Pulmonary artery endothelial cell (primary cell): ENCODE results near the gene HELT. TPM values are rescaled to one million over a fixed set of nuclear protein-coding genes. Genes with fewer than 3 reads are reported as not detected.
"Not testable (repeated sequence)": the region's sequence is repeated elsewhere in the genome, so short reads cannot be mapped to it uniquely, and the experiment has no call there.

Source experiments
- DNase-seq: peaks from one replicate; pipeline ENCODE4 v3.0.0-alpha.2; 2011; ENCODE audit warnings: low read depth, low spot score
- total RNA-seq: library from RNA; depleted of rRNA; stranded (reverse); fragments of >200 nt; gene quantifications from 2 replicates; pipeline ENCODE4 v1.2.3, GENCODE V29; 2014

Gene HELT
- not detected in 2 replicates for total RNA-seq

GRCh38 chr4:185017964-185018772 is at the start of gene HELT:
Gene HELT, plus strand, starts transcription at chr4:185018490. Its CDS starts 439 bp downstream, at chr4:185018929.
- DNase-seq, result no peak

- no peak for DNase-seq
Measured at GRCh38 chr4:184968784-184969201, 49.5 kb upstream of the HELT start.

- DNase-seq, result no peak
Measured at GRCh38 chr4:184969610-184970009, 48.7 kb upstream of the HELT start.

- DNase-seq, result no peak
Measured at GRCh38 chr4:184972991-184973390, 45.3 kb upstream of the HELT start.

GRCh38 chr4:184976348-184976747 is 41.9 kb upstream of the HELT start:
- DNase-seq, result not testable (repeated sequence)

- DNase-seq, result no peak
Measured at GRCh38 chr4:184977747-184978146, 40.5 kb upstream of the HELT start.

- DNase-seq, result no peak
Measured at GRCh38 chr4:184978211-184978610, 40.1 kb upstream of the HELT start.

GRCh38 chr4:184979461-184980124 is 38.7 kb upstream of the HELT start:
- DNase-seq, result no peak

- DNase-seq, result no peak
Measured at GRCh38 chr4:184980261-184980660, 38.0 kb upstream of the HELT start.

- no peak for DNase-seq
Measured at GRCh38 chr4:184983672-184984356, 34.5 kb upstream of the HELT start.

GRCh38 chr4:184987493-184988031 is 30.7 kb upstream of the HELT start:
- no peak for DNase-seq

- no peak for DNase-seq
Measured at GRCh38 chr4:184988611-184989010, 29.7 kb upstream of the HELT start.

- DNase-seq, result not testable (repeated sequence)
Measured at GRCh38 chr4:184989283-184989682, 29.0 kb upstream of the HELT start.

GRCh38 chr4:184990131-184990530 is 28.2 kb upstream of the HELT start:
- DNase-seq, result not testable (repeated sequence)

GRCh38 chr4:184991860-184992259 is 26.4 kb upstream of the HELT start:
- DNase-seq, result no peak

- DNase-seq, result no peak
Measured at GRCh38 chr4:184992422-184992821, 25.9 kb upstream of the HELT start.

- DNase-seq, result no peak
Measured at GRCh38 chr4:184993247-184993646, 25.0 kb upstream of the HELT start.

GRCh38 chr4:184994010-184994622 is 24.2 kb upstream of the HELT start:
- DNase-seq, result no peak

GRCh38 chr4:184994623-184995010 is 23.7 kb upstream of the HELT start:
- DNase-seq, result no peak

GRCh38 chr4:184997656-184998055 is 20.6 kb upstream of the HELT start:
- DNase-seq, result not testable (repeated sequence)

- DNase-seq, result no peak
Measured at GRCh38 chr4:185002784-185003183, 15.5 kb upstream of the HELT start.
